ENCODE data around the gene AKAP14. TPM values are rescaled to one million over a fixed set of nuclear protein-coding genes. Genes with fewer than 3 reads are reported as not detected.
A peak's percentile ranks its signal among the peaks of the same experiment; 100 is the strongest.
"Not testable (repeated sequence)": the region's sequence is repeated elsewhere in the genome, so short reads cannot be mapped to it uniquely, and the experiment has no call there.

The AKAP14 gene
- total and polyA plus RNA-seq, 11 donors = not detected

- TF ChIP-seq POLR2A (IDR thresholded peaks at IDR 0.05) (peak in 1 of 2 donors; percentile 40), CTCF (IDR thresholded peaks at IDR 0.05) (peak in 3 of 12 donors; percentile 9 to 14 (median 13))
- DNase-seq = peak; percentile 79 to 83 (median 80)
- H3K4me1 ChIP-seq = peaks cover 0 to 15% (median 7%) of the 10 kb centered on the region in 12 donors
- peaks cover 0 to 5% (median 0%) of the 10 kb centered on the region in 9 donors for H3K36me3 ChIP-seq
- peaks cover 0 to 4% (median 0%) of the 10 kb centered on the region in 9 donors for H3K27me3 ChIP-seq
- 0 to 31% (median 14%) methylated on average over 48 to 59 of the region's 59 CpGs for WGBS, 4 donors
- peaks cover 0 to 4% (median 0%) of the 10 kb centered on the region in 12 donors for H3K9me3 ChIP-seq
- peak within 1 kb of the TSS; percentile 58 to 91 (median 88) for H3K27ac ChIP-seq
- ATAC-seq = peak; percentile 92 to 97 (median 96)
- intact Hi-C loops (cut with DNase I) = loop anchor here in 2 of 10 donors (10.0 kb wide), 1 partner anchor 69 kb away; the partner anchor contains the start of genes NDUFA1 (in 2 of the 2) and RNF113A (in 2 of the 2)
- H3K4me3 ChIP-seq = peak within 1 kb of the TSS; percentile 63 to 96 (median 77)
Observed at GRCh38 chrX:119943185-119943988, 47.7 kb downstream of the AKAP14 start, which contains the start of gene NKAP. TSS of gene NKAP (minus strand) at chrX:119943751. CDS start at chrX:119943605, 146 bp downstream.

- peaks cover 0 to 15% (median 9%) of the 10 kb centered on the region in 12 donors for H3K4me1 ChIP-seq
- no peak overlapping the region for H3K4me3 ChIP-seq
- H3K9me3 ChIP-seq = peaks cover 0 to 4% (median 0%) of the 10 kb centered on the region in 12 donors
- peaks cover 0 to 8% (median 0%) of the 10 kb centered on the region in 9 donors for H3K27me3 ChIP-seq
- 59 to 74% (median 73%) methylated on average over 6 of the region's 6 CpGs for whole genome bisulfite sequencing, 4 donors
- TF ChIP-seq POLR2A (IDR thresholded peaks at IDR 0.05) = no peak
- ATAC-seq = no peak
- no peak for DNase-seq
- intact Hi-C loops (cut with DNase I) = loop anchor here in 2 of 10 donors (10.0 kb wide), 1 partner anchor 71 kb away; the partner anchor contains the start of genes NDUFA1 (in 2 of the 2) and RNF113A (in 2 of the 2)
- no peak overlapping the region for H3K27ac ChIP-seq
- no peaks in the 10 kb centered on the region for H3K36me3 ChIP-seq
Observed at GRCh38 chrX:119945481-119945880, 49.8 kb downstream of the AKAP14 start.

- WGBS, 4 donors = 71 to 84% (median 82%) methylated on average over 5 of the region's 5 CpGs
- ATAC-seq = no peak
- Histone ChIP-seq H3K9me3 (peaks cover 0 to 2% (median 0%) of the 10 kb centered on the region in 12 donors), H3K4me1 (peaks cover 0 to 4% (median 0%) of the 10 kb centered on the region in 12 donors), H3K36me3 (no peaks in the 10 kb centered on the region), H3K27ac (peak overlapping the region in 1 of 12 donors; percentile 10), H3K27me3 (peaks cover 0 to 16% (median 0%) of the 10 kb centered on the region in 9 donors), H3K4me3 (no peak overlapping the region)
- TF ChIP-seq CTCF (IDR thresholded peaks at IDR 0.05) (no peak), POLR2A (IDR thresholded peaks at IDR 0.05) (no peak)
- intact Hi-C loops (cut with DNase I) = loop anchor here in 2 of 10 donors (10.0 kb wide), 1 partner anchor 74 kb away; the partner anchor contains the start of genes NDUFA1 (in 2 of the 2) and RNF113A (in 2 of the 2)
- no peak for DNase-seq
Observed at GRCh38 chrX:119948381-119948780, 52.7 kb downstream of the AKAP14 start.

GRCh38 chrX:119954374-119954773 lies 58.7 kb downstream of the AKAP14 start:
- no peak for TF ChIP-seq CTCF (IDR thresholded peaks at IDR 0.05)
- TF ChIP-seq POLR2A (IDR thresholded peaks at IDR 0.05) = no peak
- intact Hi-C loops (cut with DNase I) = no loop called here
- H3K27me3 ChIP-seq = peaks cover 0 to 13% (median 0%) of the 10 kb centered on the region in 9 donors
- ATAC-seq (no peak), DNase-seq (no peak)
- H3K27ac ChIP-seq = no peak overlapping the region
- WGBS, 4 donors = 62 to 76% (median 65%) methylated on average over 3 of the region's 3 CpGs
- no peaks in the 10 kb centered on the region for H3K36me3 ChIP-seq
- H3K4me1 ChIP-seq = no peaks in the 10 kb centered on the region
- H3K4me3 ChIP-seq = no peak overlapping the region
- no peaks in the 10 kb centered on the region for H3K9me3 ChIP-seq

- H3K36me3 ChIP-seq; ATAC-seq; H3K27ac ChIP-seq; DNase-seq; H3K27me3 ChIP-seq; H3K9me3 ChIP-seq; H3K4me1 ChIP-seq; intact Hi-C loops (cut with DNase I); H3K4me3 ChIP-seq: not testable (repeated sequence)
- WGBS, 4 donors = 81 to 87% (median 85%) methylated on average over 20 to 21 of the region's 21 CpGs
Observed at GRCh38 chrX:119955807-119956570, 60.3 kb downstream of the AKAP14 start.
